Measurements from ENCODE around the gene DBR1. TPM values are rescaled to one million over a fixed set of nuclear protein-coding genes. Genes with fewer than 3 reads are reported as not detected.
A peak's percentile ranks its signal among the peaks of the same experiment; 100 is the strongest.

The DBR1 gene
- total and polyA plus RNA-seq, 9 of the 15 experiments (the other 6 are each of a cell fraction or from before 2014, with no cell fraction given), result 2.7 to 14.1 (median 10.9) TPM

DNA sequence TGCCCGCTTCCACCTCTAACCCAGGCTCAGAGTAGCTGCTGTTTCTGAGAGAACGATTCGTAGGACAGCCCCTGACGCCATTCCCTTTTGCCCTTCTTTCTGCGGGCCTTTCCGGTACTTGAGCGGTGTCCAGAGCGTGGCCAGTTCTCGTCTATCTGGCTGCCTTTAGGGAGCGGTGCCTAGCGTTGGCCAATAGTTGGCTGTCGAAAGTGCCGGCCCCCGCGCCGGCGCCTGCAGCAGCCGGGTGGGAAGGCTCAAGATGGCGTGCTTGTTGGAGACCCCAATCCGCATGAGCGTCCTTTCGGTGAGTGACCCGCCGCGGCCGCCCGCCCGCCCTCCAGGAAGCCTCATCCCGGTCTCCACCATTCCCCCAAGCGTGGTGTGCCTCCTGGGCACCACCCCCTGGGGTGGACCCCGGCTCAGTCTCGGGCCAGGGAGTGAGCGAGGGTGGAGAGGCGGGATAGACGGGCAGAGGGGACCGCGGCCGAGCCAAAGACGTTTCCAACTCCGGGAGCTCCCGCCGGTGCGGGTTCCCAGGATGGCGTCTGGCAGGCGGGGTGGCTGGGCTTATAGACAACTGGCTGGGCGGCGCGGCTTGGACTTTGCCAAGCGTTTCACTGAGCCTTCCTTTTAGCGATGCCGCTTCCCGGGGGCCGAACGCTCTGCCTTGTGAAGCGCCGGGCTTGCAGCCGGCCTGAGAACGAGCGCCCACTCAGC is 12.7 kb upstream of the DBR1 start, which contains the start of gene ARMC8 (continued):
- TF ChIP-seq, protein P1, sequence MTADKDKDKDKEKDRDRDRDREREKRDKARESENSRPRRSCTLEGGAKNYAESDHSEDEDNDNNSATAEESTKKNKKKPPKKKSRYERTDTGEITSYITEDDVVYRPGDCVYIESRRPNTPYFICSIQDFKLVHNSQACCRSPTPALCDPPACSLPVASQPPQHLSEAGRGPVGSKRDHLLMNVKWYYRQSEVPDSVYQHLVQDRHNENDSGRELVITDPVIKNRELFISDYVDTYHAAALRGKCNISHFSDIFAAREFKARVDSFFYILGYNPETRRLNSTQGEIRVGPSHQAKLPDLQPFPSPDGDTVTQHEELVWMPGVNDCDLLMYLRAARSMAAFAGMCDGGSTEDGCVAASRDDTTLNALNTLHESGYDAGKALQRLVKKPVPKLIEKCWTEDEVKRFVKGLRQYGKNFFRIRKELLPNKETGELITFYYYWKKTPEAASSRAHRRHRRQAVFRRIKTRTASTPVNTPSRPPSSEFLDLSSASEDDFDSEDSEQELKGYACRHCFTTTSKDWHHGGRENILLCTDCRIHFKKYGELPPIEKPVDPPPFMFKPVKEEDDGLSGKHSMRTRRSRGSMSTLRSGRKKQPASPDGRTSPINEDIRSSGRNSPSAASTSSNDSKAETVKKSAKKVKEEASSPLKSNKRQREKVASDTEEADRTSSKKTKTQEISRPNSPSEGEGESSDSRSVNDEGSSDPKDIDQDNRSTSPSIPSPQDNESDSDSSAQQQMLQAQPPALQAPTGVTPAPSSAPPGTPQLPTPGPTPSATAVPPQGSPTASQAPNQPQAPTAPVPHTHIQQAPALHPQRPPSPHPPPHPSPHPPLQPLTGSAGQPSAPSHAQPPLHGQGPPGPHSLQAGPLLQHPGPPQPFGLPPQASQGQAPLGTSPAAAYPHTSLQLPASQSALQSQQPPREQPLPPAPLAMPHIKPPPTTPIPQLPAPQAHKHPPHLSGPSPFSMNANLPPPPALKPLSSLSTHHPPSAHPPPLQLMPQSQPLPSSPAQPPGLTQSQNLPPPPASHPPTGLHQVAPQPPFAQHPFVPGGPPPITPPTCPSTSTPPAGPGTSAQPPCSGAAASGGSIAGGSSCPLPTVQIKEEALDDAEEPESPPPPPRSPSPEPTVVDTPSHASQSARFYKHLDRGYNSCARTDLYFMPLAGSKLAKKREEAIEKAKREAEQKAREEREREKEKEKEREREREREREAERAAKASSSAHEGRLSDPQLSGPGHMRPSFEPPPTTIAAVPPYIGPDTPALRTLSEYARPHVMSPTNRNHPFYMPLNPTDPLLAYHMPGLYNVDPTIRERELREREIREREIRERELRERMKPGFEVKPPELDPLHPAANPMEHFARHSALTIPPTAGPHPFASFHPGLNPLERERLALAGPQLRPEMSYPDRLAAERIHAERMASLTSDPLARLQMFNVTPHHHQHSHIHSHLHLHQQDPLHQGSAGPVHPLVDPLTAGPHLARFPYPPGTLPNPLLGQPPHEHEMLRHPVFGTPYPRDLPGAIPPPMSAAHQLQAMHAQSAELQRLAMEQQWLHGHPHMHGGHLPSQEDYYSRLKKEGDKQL (CRISPR knock-in tag; IDR thresholded peaks at IDR 0.05; ENCODE audit: borderline replicate concordance), result no peak
- TF ChIP-seq ZNF316 (IDR thresholded peaks at IDR 0.05), result no peak
- TF ChIP-seq, protein P2, sequence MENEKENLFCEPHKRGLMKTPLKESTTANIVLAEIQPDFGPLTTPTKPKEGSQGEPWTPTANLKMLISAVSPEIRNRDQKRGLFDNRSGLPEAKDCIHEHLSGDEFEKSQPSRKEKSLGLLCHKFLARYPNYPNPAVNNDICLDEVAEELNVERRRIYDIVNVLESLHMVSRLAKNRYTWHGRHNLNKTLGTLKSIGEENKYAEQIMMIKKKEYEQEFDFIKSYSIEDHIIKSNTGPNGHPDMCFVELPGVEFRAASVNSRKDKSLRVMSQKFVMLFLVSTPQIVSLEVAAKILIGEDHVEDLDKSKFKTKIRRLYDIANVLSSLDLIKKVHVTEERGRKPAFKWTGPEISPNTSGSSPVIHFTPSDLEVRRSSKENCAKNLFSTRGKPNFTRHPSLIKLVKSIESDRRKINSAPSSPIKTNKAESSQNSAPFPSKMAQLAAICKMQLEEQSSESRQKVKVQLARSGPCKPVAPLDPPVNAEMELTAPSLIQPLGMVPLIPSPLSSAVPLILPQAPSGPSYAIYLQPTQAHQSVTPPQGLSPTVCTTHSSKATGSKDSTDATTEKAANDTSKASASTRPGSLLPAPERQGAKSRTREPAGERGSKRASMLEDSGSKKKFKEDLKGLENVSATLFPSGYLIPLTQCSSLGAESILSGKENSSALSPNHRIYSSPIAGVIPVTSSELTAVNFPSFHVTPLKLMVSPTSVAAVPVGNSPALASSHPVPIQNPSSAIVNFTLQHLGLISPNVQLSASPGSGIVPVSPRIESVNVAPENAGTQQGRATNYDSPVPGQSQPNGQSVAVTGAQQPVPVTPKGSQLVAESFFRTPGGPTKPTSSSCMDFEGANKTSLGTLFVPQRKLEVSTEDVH (IDR thresholded peaks at IDR 0.05; ENCODE audit: low read depth, partially characterized antibody), result no peak
- TF ChIP-seq CCAR2 (IDR thresholded peaks at IDR 0.05; ENCODE audit: low read depth, low read length), result no peak
- TF ChIP-seq ZNF146 (CRISPR knock-in tag; IDR thresholded peaks at IDR 0.05; ENCODE audit: unreplicated experiment), result no peak
- no peak for TF ChIP-seq ZNF347 (CRISPR knock-in tag; IDR thresholded peaks at IDR 0.05; ENCODE audit: low read depth)
- TF ChIP-seq THRAP3 (IDR thresholded peaks at IDR 0.05; ENCODE audit: borderline replicate concordance), result no peak
- no peak for TF ChIP-seq SPI1 (IDR thresholded peaks at IDR 0.05; ENCODE audit: borderline replicate concordance, low read depth, low read length)
- TF ChIP-seq RFX1 (IDR thresholded peaks at IDR 0.05), result no peak
- TF ChIP-seq PHB (CRISPR knock-in tag; IDR thresholded peaks at IDR 0.05), result no peak
- peak; percentile 50; the same call in 1 of the 2 replicates for TF ChIP-seq CBX1 (IDR thresholded peaks at IDR 0.05; ENCODE audit: low read depth)
- TF ChIP-seq BRD9 (IDR thresholded peaks at IDR 0.05; ENCODE audit: low read depth, partially characterized antibody), result no peak

All from K562 (cell line).